Caco-2 (cell line): Measurements from ENCODE around the gene TMEM220. TPM values are rescaled to one million over a fixed set of nuclear protein-coding genes. Genes with fewer than 3 reads are reported as not detected.

Experiments
- BruUV-seq: library from RNA; stranded (reverse); fragments of 400-500 nt; replicated peaks from 2 replicates; lab custom pipeline; 2021; lab: Mats Ljungman, UMichigan
- CTCF ChIA-PET: fragments of 300-600 bp; sonication (Branson Sonifier 250); formaldehyde crosslinking; loops from one replicate; lab custom pipeline; 2022; ENCODE audit warnings: antibody characterized with exemption; lab: Charles Lee
- POLR2A ChIA-PET: fragments of 300-600 bp; sonication (Branson Sonifier 250); formaldehyde crosslinking; loops from one replicate; lab custom pipeline; 2022; ENCODE audit warnings: antibody characterized with exemption; lab: Charles Lee
- DNase-seq, 2 experiments: peaks; one replicate each; pipeline versions ENCODE4 v3.0.0 to v3.0.0-alpha.2; 2020 to 2022
- H3K27me3 ChIP-seq: replicated peaks from 2 replicates; pipeline ENCODE4 v1.6.0; 2011; ENCODE audit warnings: low read length; ENCODE audit not compliant: control insufficient read depth, insufficient read depth
- H3K36me3 ChIP-seq: 2 replicates; pipeline ENCODE4 v1.5.1; 2011; ENCODE audit warnings: low read length; ENCODE audit not compliant: control insufficient read depth, insufficient read depth
- H3K4me1 ChIP-seq: fragments of 250-450 bp; sonication (Bioruptor Pico); 2 replicates; pipeline ENCODE4 v1.5.1; 2020; ENCODE audit warnings: mild to moderate bottlenecking
- H3K4me3 ChIP-seq: 2 replicates; pipeline ENCODE4 v1.5.1; 2011; ENCODE audit warnings: low read depth, mild to moderate bottlenecking, control low read depth, low read length
- H3K9me3 ChIP-seq: fragments of 250-450 bp; sonication (Bioruptor Pico); 2 replicates; pipeline ENCODE4 v1.5.1; 2020; ENCODE audit warnings: mild to moderate bottlenecking, moderate library complexity
- H3K27ac Mint-ChIP-seq: one replicate; pipeline ENCODE4 v1.8.0; 2022; ENCODE audit warnings: mixed read lengths; ENCODE audit not compliant: unreplicated experiment
- H3K27me3 Mint-ChIP-seq: one replicate; pipeline ENCODE4 v1.8.0; 2022; ENCODE audit warnings: mixed read lengths; ENCODE audit not compliant: insufficient read depth, unreplicated experiment
- H3K36me3 Mint-ChIP-seq: one replicate; pipeline ENCODE4 v1.8.0; 2022; ENCODE audit warnings: mild to moderate bottlenecking, mixed read lengths; ENCODE audit not compliant: insufficient read depth, unreplicated experiment
- H3K4me1 Mint-ChIP-seq: one replicate; pipeline ENCODE4 v1.8.0; 2022; ENCODE audit warnings: low read depth, mixed read lengths; ENCODE audit not compliant: unreplicated experiment
- H3K4me3 Mint-ChIP-seq: one replicate; pipeline ENCODE4 v1.8.0; 2022; ENCODE audit warnings: mild to moderate bottlenecking, moderate library complexity, mixed read lengths; ENCODE audit not compliant: unreplicated experiment
- H3K9me3 Mint-ChIP-seq: one replicate; pipeline ENCODE4 v1.8.0; 2022; ENCODE audit warnings: mixed read lengths; ENCODE audit not compliant: unreplicated experiment
- CTCF ChIP-seq, 2 experiments: fragments of 200-600 bp in 1 of 2; IDR thresholded peaks; 1 replicate in 1 of 2; 2 replicates in 1 of 2; pipeline versions ENCODE4 v1.5.1 to v1.8.0; 2011 to 2022; ENCODE audit warnings: antibody characterized with exemption in 1 of 2, control low read depth in 1 of 2, inconsistent platforms in 1 of 2, low read depth in 1 of 2, low read length in 1 of 2, mild to moderate bottlenecking in 1 of 2, moderate library complexity in 1 of 2; ENCODE audit not compliant: insufficient read depth in 1 of 2, severe bottlenecking in 1 of 2, unreplicated experiment in 1 of 2
- intact Hi-C: fragments of 100-400 bp; cut with micrococcal nuclease; formaldehyde crosslinking; loops from one replicate; pipeline ENCODE4 v1.10.0; 2022; ENCODE audit not compliant: unreplicated experiment
- total RNA-seq: library from RNA; stranded (reverse); gene quantifications from 2 replicates; pipeline ENCODE4 v1.2.3, GENCODE V29; 2022

The TMEM220 gene
- total RNA-seq, 1 experiment from 2014 or later = not detected

- no peaks in the 10 kb centered on the region; the same call in 1 of the 2 replicates for H3K36me3 ChIP-seq
- H3K4me3 ChIP-seq = no peak overlapping the region
- BruUV-seq = no TSS peak
- no peaks in the 10 kb centered on the region for H3K27me3 ChIP-seq
- Mint-ChIP-seq H3K27me3 (no peaks in the 10 kb centered on the region), H3K27ac (no peak overlapping the region), H3K36me3 (peaks cover 6% of the 10 kb centered on the region), H3K4me1 (no peaks in the 10 kb centered on the region), H3K4me3 (no peak overlapping the region), H3K9me3 (no peaks in the 10 kb centered on the region)
- no peak for TF ChIP-seq CTCF (IDR thresholded peaks at IDR 0.05; ENCODE audit: insufficient read depth in 1 of 2, low read depth in 1 of 2, low read length in 1 of 2, severe bottlenecking in 1 of 2, unreplicated experiment in 1 of 2)
- CTCF ChIA-PET = no interaction called here
- no peak for DNase-seq
- intact Hi-C loops = no loop called here
- no peaks in the 10 kb centered on the region for H3K4me1 ChIP-seq
- no peaks in the 10 kb centered on the region for H3K9me3 ChIP-seq
- POLR2A ChIA-PET = no interaction called here
Measured at GRCh38 chr17:10673312-10673711, 56.5 kb downstream of the TMEM220 start.

- Mint-ChIP-seq H3K27ac (no peak overlapping the region), H3K27me3 (no peaks in the 10 kb centered on the region), H3K4me3 (no peak overlapping the region), H3K4me1 (no peaks in the 10 kb centered on the region), H3K36me3 (no peaks in the 10 kb centered on the region), H3K9me3 (no peaks in the 10 kb centered on the region)
- no peak overlapping the region for H3K4me3 ChIP-seq
- intact Hi-C loops = no loop called here
- H3K36me3 ChIP-seq = no peaks in the 10 kb centered on the region
- TF ChIP-seq CTCF (IDR thresholded peaks at IDR 0.05; ENCODE audit: insufficient read depth in 1 of 2, low read depth in 1 of 2, low read length in 1 of 2, severe bottlenecking in 1 of 2, unreplicated experiment in 1 of 2) = no peak
- POLR2A ChIA-PET = no interaction called here
- CTCF ChIA-PET = no interaction called here
- no peaks in the 10 kb centered on the region for H3K9me3 ChIP-seq
- no peaks in the 10 kb centered on the region for H3K27me3 ChIP-seq
- H3K4me1 ChIP-seq = no peaks in the 10 kb centered on the region
- no TSS peak for BruUV-seq
- DNase-seq = peak; percentile 10 to 35
Measured at GRCh38 chr17:10668775-10669174, 61.0 kb downstream of the TMEM220 start.

- Mint-ChIP-seq H3K27me3 (no peaks in the 10 kb centered on the region), H3K9me3 (no peaks in the 10 kb centered on the region), H3K4me3 (no peak overlapping the region), H3K36me3 (no peaks in the 10 kb centered on the region), H3K27ac (no peak overlapping the region), H3K4me1 (no peaks in the 10 kb centered on the region)
- H3K36me3 ChIP-seq = no peaks in the 10 kb centered on the region
- no peaks in the 10 kb centered on the region for H3K9me3 ChIP-seq
- no TSS peak for BruUV-seq
- CTCF ChIA-PET = no interaction called here
- intact Hi-C loops = no loop called here
- POLR2A ChIA-PET = no interaction called here
- H3K27me3 ChIP-seq = no peaks in the 10 kb centered on the region
- TF ChIP-seq CTCF (IDR thresholded peaks at IDR 0.05; ENCODE audit: insufficient read depth in 1 of 2, low read depth in 1 of 2, low read length in 1 of 2, severe bottlenecking in 1 of 2, unreplicated experiment in 1 of 2) = no peak
- no peak overlapping the region for H3K4me3 ChIP-seq
- DNase-seq = no peak
- no peaks in the 10 kb centered on the region for H3K4me1 ChIP-seq
Measured at GRCh38 chr17:10666906-10667305, 62.9 kb downstream of the TMEM220 start.
